ENCODE results near the gene HTR7.
"Not testable (repeated sequence)": the region's sequence is repeated elsewhere in the genome, so short reads cannot be mapped to it uniquely, and the experiment has no call there.

DNA sequence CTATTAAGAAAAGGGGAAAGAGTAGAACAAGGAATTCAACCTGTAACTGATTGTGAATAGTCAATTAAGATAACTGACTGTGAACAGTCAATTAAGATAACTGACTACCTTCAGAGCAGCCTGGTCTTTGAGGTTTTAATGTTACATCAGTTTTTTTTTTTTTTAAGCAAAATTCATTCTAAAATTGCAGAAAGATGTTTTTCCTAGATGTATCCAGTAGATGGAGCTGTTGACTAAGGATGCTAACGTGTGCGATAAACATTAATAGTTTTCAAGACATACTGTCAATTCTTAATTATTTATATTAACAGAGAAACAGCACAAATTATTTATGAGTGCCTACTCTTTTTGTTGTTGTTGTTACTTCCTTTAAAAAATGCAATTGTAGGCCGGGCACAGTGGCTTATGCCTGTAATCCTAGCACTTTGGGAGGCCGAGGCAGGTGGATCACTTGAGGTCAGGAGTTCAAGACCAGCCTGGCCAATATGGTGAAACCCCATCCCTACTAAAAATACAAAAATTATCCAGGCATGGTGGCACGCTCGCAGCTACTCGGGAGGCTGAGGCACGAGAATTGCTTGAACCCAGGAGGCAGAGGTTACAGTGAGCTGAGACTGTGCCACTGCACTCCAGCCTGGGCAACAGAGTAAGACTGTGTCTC, 22.4 kb upstream of the HTR7 start:
- TF ChIP-seq, protein P1, sequence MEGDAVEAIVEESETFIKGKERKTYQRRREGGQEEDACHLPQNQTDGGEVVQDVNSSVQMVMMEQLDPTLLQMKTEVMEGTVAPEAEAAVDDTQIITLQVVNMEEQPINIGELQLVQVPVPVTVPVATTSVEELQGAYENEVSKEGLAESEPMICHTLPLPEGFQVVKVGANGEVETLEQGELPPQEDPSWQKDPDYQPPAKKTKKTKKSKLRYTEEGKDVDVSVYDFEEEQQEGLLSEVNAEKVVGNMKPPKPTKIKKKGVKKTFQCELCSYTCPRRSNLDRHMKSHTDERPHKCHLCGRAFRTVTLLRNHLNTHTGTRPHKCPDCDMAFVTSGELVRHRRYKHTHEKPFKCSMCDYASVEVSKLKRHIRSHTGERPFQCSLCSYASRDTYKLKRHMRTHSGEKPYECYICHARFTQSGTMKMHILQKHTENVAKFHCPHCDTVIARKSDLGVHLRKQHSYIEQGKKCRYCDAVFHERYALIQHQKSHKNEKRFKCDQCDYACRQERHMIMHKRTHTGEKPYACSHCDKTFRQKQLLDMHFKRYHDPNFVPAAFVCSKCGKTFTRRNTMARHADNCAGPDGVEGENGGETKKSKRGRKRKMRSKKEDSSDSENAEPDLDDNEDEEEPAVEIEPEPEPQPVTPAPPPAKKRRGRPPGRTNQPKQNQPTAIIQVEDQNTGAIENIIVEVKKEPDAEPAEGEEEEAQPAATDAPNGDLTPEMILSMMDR (IDR thresholded peaks at IDR 0.05): peak; percentile 82
- not testable (repeated sequence) for TF ChIP-seq POLR2AphosphoS5, TCF7L2 (IDR thresholded peaks at IDR 0.05; ENCODE audit: low read depth, low read length)
- TF ChIP-seq, protein P2, sequence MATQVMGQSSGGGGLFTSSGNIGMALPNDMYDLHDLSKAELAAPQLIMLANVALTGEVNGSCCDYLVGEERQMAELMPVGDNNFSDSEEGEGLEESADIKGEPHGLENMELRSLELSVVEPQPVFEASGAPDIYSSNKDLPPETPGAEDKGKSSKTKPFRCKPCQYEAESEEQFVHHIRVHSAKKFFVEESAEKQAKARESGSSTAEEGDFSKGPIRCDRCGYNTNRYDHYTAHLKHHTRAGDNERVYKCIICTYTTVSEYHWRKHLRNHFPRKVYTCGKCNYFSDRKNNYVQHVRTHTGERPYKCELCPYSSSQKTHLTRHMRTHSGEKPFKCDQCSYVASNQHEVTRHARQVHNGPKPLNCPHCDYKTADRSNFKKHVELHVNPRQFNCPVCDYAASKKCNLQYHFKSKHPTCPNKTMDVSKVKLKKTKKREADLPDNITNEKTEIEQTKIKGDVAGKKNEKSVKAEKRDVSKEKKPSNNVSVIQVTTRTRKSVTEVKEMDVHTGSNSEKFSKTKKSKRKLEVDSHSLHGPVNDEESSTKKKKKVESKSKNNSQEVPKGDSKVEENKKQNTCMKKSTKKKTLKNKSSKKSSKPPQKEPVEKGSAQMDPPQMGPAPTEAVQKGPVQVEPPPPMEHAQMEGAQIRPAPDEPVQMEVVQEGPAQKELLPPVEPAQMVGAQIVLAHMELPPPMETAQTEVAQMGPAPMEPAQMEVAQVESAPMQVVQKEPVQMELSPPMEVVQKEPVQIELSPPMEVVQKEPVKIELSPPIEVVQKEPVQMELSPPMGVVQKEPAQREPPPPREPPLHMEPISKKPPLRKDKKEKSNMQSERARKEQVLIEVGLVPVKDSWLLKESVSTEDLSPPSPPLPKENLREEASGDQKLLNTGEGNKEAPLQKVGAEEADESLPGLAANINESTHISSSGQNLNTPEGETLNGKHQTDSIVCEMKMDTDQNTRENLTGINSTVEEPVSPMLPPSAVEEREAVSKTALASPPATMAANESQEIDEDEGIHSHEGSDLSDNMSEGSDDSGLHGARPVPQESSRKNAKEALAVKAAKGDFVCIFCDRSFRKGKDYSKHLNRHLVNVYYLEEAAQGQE (IDR thresholded peaks at IDR 0.05; ENCODE audit: insufficient read depth in 1 of 2, low read depth in 2 of 2, low read length in 1 of 2): not testable (repeated sequence)
